Adrenal gland (tissue), 5 donors: ENCODE measurements around the gene RNF151.

Experiments used
- CTCF ChIP-seq, 6 experiments: fragments of 450-650 bp in 4 of 6; fragments of 200-600 bp in 2 of 6; sonication (generic) in 1 of 6; IDR thresholded peaks; 1 replicate in 5 of 6; 2 replicates in 1 of 6; pipeline versions ENCODE4 v1.5.1 to v1.8.0; 2016 to 2021; ENCODE audit warnings: antibody characterized with exemption in 6 of 6, mild to moderate bottlenecking in 2 of 6, moderate library complexity in 1 of 6
- POLR2A ChIP-seq, 2 donors: fragments of 450-650 bp; IDR thresholded peaks; one replicate each; pipeline ENCODE4 v1.6.1; 2017; ENCODE audit warnings: antibody characterized with exemption in 2 of 2, mild to moderate bottlenecking in 2 of 2, moderate library complexity in 1 of 2
- donor health status: DM: no; HTN: no; CAD: no.

DNA sequence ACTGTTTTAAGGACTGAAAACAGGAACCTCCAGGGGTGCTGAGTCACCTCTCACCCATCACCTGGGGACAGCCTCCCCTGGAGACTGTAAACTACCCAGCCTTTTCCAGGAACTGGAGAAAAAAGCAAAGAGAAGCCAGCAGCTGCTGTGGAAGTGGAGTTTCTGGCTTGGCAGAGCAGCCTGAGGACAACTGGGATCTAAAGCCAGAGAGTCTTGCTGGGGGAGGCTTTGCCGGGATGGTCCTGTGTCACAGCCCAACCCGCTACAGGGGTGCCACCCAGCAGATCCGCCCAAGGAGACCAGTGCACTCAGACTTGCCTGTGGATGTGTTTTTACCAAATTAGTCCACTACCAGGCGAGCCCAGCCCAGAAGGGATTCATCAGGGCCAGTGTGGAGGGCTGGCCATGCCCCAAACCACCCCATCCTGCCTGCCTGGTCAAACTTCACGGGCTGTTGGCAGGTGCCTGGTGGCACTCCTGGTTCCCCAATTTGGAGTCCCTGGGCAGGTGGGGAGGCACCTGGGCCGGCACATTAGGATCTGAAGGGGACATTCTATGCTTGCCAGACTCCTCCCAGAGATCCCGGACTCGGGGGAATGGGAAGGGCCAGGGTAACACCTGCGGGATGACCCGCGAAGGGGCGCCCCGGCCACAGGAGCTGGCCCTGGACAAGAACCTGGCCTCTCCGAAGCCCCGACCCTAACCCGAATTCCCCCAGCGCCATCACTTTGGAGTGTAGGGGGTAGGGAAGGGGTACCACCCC, 24.4 kb upstream of the RNF151 start:
- no peak for TF ChIP-seq POLR2A (IDR thresholded peaks at IDR 0.05)
- no peak for TF ChIP-seq CTCF (IDR thresholded peaks at IDR 0.05)
